ENCODE measurements around the gene BTNL2. TPM values are rescaled to one million over a fixed set of nuclear protein-coding genes. Genes with fewer than 3 reads are reported as not detected.
A peak's percentile ranks its signal among the peaks of the same experiment; 100 is the strongest.

Gene BTNL2
- total and polyA plus RNA-seq, 2 of the 13 experiments (the other 11 are each of a cell fraction or from before 2014, with no cell fraction given), result not detected

DNA sequence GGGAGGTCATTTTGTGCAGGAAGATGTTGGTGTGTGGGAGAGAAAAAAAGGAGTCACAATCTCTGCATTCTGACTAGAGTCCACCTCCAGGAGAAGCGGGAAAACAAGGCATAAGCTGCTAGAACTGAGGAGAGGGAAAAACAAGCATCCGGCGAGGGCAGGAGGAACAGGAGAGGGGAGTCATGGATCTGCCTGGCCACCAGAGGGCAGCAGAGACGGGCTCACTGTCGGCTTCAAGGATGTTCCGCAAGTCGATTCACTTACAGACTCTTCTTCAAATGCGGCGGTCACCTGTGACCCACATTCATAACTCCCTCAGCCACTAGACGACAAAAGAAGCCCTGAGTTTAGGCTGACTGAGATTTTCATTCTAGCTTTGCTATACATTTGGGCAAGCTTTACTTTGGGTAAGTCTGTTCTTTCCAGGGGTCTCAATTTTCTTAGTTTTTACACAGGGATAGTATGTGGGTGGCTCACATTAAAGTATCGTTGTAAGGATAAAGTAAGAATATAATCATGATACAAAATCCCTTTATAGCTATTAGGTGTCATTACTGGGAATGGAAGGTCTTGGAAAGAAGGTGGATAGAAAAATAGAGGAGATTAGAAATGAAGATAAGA lies 6.6 kb upstream of the BTNL2 start (continued):
- TF ChIP-seq BORCS8-MEF2B (CRISPR knock-in tag; IDR thresholded peaks at IDR 0.05), result 0 out of 2 replicates have a peak, but pooled peaks have one; percentile 28
- TF ChIP-seq CBX5 (CRISPR knock-in tag; IDR thresholded peaks at IDR 0.05; ENCODE audit: borderline replicate concordance), result 0 out of 2 replicates have a peak, but pooled peaks have one; percentile 40
- TF ChIP-seq RXRB (CRISPR knock-in tag; IDR thresholded peaks at IDR 0.05; ENCODE audit: borderline replicate concordance), result peak; percentile 37; the same call in 1 of the 2 replicates
- no peak for TF ChIP-seq ZSCAN12 (CRISPR knock-in tag; IDR thresholded peaks at IDR 0.05)
- no peak for TF ChIP-seq GPN1 (CRISPR knock-in tag; IDR thresholded peaks at IDR 0.05; ENCODE audit: borderline replicate concordance)
- TF ChIP-seq, protein P1, sequence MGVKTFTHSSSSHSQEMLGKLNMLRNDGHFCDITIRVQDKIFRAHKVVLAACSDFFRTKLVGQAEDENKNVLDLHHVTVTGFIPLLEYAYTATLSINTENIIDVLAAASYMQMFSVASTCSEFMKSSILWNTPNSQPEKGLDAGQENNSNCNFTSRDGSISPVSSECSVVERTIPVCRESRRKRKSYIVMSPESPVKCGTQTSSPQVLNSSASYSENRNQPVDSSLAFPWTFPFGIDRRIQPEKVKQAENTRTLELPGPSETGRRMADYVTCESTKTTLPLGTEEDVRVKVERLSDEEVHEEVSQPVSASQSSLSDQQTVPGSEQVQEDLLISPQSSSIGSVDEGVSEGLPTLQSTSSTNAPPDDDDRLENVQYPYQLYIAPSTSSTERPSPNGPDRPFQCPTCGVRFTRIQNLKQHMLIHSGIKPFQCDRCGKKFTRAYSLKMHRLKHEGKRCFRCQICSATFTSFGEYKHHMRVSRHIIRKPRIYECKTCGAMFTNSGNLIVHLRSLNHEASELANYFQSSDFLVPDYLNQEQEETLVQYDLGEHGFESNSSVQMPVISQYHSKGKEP (CRISPR knock-in tag; IDR thresholded peaks at IDR 0.05), result 0 out of 2 replicates have a peak, but pooled peaks have one; percentile 50
- TF ChIP-seq RAD21 (CRISPR knock-in tag; IDR thresholded peaks at IDR 0.05), result peak; percentile 85
- 0 out of 2 replicates have a peak, but pooled peaks have one; percentile 22 for TF ChIP-seq RXRA (CRISPR knock-in tag; IDR thresholded peaks at IDR 0.05)
- TF ChIP-seq, protein P2, sequence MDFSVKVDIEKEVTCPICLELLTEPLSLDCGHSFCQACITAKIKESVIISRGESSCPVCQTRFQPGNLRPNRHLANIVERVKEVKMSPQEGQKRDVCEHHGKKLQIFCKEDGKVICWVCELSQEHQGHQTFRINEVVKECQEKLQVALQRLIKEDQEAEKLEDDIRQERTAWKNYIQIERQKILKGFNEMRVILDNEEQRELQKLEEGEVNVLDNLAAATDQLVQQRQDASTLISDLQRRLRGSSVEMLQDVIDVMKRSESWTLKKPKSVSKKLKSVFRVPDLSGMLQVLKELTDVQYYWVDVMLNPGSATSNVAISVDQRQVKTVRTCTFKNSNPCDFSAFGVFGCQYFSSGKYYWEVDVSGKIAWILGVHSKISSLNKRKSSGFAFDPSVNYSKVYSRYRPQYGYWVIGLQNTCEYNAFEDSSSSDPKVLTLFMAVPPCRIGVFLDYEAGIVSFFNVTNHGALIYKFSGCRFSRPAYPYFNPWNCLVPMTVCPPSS (IDR thresholded peaks at IDR 0.05), result no peak
